Esophagus squamous epithelium (tissue), 4 donors: ENCODE data around the gene B3GALT5.

Experiments
- POLR2A ChIP-seq, 4 donors: fragments of 450-650 bp; IDR thresholded peaks; one replicate each; pipeline ENCODE4 v1.6.1; 2017; ENCODE audit warnings: antibody characterized with exemption in 4 of 4, mild to moderate bottlenecking in 4 of 4, moderate library complexity in 3 of 4
- TF ChIP-seq, protein P1 (sequence below), 6 experiments: fragments of 450-650 bp in 4 of 6; fragments of 200-600 bp in 2 of 6; sonication (generic) in 2 of 6; IDR thresholded peaks; one replicate each; pipeline ENCODE4 v1.5.1; 2016 to 2019; ENCODE audit warnings: antibody characterized with exemption in 6 of 6, mild to moderate bottlenecking in 4 of 6, moderate library complexity in 4 of 6

DNA sequence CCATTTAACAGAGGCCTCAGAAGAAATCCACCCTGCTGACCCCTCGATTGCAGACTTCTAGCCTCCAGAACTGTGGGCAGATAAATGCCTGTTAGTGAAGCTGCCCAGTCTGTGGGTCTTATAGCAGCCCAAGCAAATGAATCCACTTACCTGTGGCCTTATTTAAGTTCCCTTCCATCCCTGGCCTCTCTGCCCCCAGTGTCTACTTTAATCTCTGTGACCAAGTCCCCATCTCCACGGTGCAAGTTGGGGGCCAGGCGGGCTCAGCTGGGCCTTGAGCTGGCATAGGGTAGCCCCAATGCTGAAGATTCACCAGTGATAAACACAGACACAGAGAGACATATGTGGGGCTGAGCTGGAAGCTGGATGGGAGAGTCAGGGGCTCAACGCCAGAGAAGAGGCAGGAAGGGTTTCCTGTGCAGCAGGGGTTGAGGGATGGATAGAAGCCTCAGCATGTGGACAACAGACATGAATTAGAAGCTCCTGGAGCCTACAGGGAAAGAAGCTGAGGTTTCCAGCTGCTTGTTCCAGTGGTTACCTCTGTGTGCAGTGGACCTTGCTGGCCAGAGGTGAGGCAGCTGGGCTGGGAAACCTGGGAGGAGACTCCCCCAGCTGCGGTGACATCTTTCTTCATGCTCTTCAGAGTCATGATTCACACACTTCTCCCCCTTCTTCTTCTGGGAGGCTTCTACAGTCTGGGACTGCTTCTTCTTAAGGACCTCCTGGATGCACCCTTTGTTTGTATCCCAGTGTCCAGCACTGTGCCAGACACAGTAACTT, 13.4 kb upstream of the B3GALT5 start:
- TF ChIP-seq, protein P1, sequence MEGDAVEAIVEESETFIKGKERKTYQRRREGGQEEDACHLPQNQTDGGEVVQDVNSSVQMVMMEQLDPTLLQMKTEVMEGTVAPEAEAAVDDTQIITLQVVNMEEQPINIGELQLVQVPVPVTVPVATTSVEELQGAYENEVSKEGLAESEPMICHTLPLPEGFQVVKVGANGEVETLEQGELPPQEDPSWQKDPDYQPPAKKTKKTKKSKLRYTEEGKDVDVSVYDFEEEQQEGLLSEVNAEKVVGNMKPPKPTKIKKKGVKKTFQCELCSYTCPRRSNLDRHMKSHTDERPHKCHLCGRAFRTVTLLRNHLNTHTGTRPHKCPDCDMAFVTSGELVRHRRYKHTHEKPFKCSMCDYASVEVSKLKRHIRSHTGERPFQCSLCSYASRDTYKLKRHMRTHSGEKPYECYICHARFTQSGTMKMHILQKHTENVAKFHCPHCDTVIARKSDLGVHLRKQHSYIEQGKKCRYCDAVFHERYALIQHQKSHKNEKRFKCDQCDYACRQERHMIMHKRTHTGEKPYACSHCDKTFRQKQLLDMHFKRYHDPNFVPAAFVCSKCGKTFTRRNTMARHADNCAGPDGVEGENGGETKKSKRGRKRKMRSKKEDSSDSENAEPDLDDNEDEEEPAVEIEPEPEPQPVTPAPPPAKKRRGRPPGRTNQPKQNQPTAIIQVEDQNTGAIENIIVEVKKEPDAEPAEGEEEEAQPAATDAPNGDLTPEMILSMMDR (IDR thresholded peaks at IDR 0.05): no peak
- no peak for TF ChIP-seq POLR2A (IDR thresholded peaks at IDR 0.05)
